Colonic mucosa (tissue), 4 donors: Measurements from ENCODE around the gene CTNNB1. TPM values are rescaled to one million over a fixed set of nuclear protein-coding genes. Genes with fewer than 3 reads are reported as not detected.

Source experiments
- DNase-seq: peaks from one replicate; pipeline ENCODE4 v3.0.0-alpha.2; 2020
- H3K27ac ChIP-seq: fragments of 200-600 bp; one replicate; pipeline ENCODE4 v1.8.0; 2021
- H3K27me3 ChIP-seq: fragments of 200-600 bp; one replicate; pipeline ENCODE4 v1.8.0; 2021
- H3K36me3 ChIP-seq: fragments of 200-600 bp; one replicate; pipeline ENCODE4 v1.8.0; 2021
- H3K4me1 ChIP-seq: fragments of 200-600 bp; one replicate; pipeline ENCODE4 v1.8.0; 2021; ENCODE audit warnings: mild to moderate bottlenecking
- H3K4me3 ChIP-seq: fragments of 200-600 bp; one replicate; pipeline ENCODE4 v1.8.0; 2021
- H3K9ac ChIP-seq, 2 donors: one replicate each; pipeline ENCODE4 v1.7.0; 2013; ENCODE audit warnings: control low read depth in 2 of 2, low read depth in 2 of 2, low read length in 2 of 2
- H3K9me3 ChIP-seq: fragments of 200-600 bp; one replicate; pipeline ENCODE4 v1.8.0; 2021
- intact Hi-C: fragments of 100-400 bp; cut with DNase I; formaldehyde crosslinking; loops from one replicate; pipeline ENCODE4 v1.14.1; 2022
- total RNA-seq, 2 donors: library from RNA; stranded (reverse); fragmentation: NEBNext Ultra II Directional in 1 of 2; extraction: Animal tissue kit (Norgen Biotek cat#: 25700) in 1 of 2; gene quantifications; one replicate each; pipeline ENCODE4 v1.2.1, GENCODE V29; 2021
- TF ChIP-seq, protein P1 (sequence below): fragments of 200-600 bp; IDR thresholded peaks from one replicate; pipeline ENCODE4 v1.8.0; 2022; ENCODE audit warnings: antibody characterized with exemption, mild to moderate bottlenecking
- donor health status: healthy.
- donor health status: DM: no; HTN: no; CAD: no.
- donor health status: DM: no; HTN: no; CAD: no.

CTNNB1 gene
- total RNA-seq, 2 donors from 2014 or later = 403 to 426 TPM

GRCh38 chr3:41202834-41203345 is 3.6 kb downstream of the CTNNB1 start:
- no peak overlapping the region for H3K27ac ChIP-seq
- TF ChIP-seq, protein P1, sequence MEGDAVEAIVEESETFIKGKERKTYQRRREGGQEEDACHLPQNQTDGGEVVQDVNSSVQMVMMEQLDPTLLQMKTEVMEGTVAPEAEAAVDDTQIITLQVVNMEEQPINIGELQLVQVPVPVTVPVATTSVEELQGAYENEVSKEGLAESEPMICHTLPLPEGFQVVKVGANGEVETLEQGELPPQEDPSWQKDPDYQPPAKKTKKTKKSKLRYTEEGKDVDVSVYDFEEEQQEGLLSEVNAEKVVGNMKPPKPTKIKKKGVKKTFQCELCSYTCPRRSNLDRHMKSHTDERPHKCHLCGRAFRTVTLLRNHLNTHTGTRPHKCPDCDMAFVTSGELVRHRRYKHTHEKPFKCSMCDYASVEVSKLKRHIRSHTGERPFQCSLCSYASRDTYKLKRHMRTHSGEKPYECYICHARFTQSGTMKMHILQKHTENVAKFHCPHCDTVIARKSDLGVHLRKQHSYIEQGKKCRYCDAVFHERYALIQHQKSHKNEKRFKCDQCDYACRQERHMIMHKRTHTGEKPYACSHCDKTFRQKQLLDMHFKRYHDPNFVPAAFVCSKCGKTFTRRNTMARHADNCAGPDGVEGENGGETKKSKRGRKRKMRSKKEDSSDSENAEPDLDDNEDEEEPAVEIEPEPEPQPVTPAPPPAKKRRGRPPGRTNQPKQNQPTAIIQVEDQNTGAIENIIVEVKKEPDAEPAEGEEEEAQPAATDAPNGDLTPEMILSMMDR = peak; percentile 19
- DNase-seq = no peak
- intact Hi-C loops = loop anchor here (10.0 kb wide), 2 partner anchors 228 to 478 kb away; no protein-coding TSS in a partner anchor
- no peak overlapping the region for H3K4me3 ChIP-seq
- no peaks in the 10 kb centered on the region for H3K27me3 ChIP-seq
- no peak overlapping the region for H3K9ac ChIP-seq
- H3K4me1 ChIP-seq = peaks cover 4% of the 10 kb centered on the region
- no peaks in the 10 kb centered on the region for H3K36me3 ChIP-seq
- H3K9me3 ChIP-seq = no peaks in the 10 kb centered on the region

DNA sequence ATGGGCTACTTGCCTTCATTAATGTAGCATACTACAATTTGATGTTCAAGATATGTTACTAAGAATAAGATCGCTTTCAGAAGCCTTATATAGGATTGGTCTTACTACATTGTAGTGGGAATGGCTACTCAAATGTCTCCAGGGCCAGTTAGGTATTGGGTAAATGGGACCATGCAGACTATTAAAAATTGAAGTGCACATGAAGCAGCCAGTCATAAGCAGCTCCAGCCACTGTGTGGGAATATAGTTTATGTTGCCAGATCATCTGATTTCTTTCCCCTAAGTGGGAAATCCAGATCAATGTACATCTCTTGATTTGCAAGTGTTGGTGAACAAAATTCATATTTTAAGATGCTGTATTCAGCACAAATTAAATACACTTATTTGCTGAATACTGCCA is 5.1 kb downstream of the CTNNB1 start:
- TF ChIP-seq, protein P1 = no peak
- intact Hi-C loops = loop anchor here (10.0 kb wide), 2 partner anchors 230 to 480 kb away; no protein-coding TSS in a partner anchor
- peaks cover 4% of the 10 kb centered on the region for H3K4me1 ChIP-seq
- no peaks in the 10 kb centered on the region for H3K36me3 ChIP-seq
- no peaks in the 10 kb centered on the region for H3K9me3 ChIP-seq
- H3K4me3 ChIP-seq = no peak overlapping the region
- H3K9ac ChIP-seq = no peak overlapping the region
- DNase-seq = no peak
- H3K27me3 ChIP-seq = no peaks in the 10 kb centered on the region
- no peak overlapping the region for H3K27ac ChIP-seq

- Histone ChIP-seq H3K4me1 (peaks cover 4% of the 10 kb centered on the region), H3K4me3 (no peak overlapping the region), H3K27ac (no peak overlapping the region), H3K36me3 (no peaks in the 10 kb centered on the region), H3K9ac (no peak overlapping the region), H3K9me3 (no peaks in the 10 kb centered on the region), H3K27me3 (no peaks in the 10 kb centered on the region)
- TF ChIP-seq, protein P1 = no peak
- DNase-seq = no peak
- intact Hi-C loops = loop anchor here (10.0 kb wide), 2 partner anchors 231 to 481 kb away; no protein-coding TSS in a partner anchor
Measured at GRCh38 chr3:41205591-41205990, 6.3 kb downstream of the CTNNB1 start.

GRCh38 chr3:41207355-41207754 is 8.1 kb downstream of the CTNNB1 start:
- Histone ChIP-seq H3K4me3 (no peak overlapping the region), H3K27ac (no peak overlapping the region), H3K27me3 (no peaks in the 10 kb centered on the region), H3K9ac (no peak overlapping the region), H3K4me1 (peaks cover 4% of the 10 kb centered on the region), H3K9me3 (no peaks in the 10 kb centered on the region), H3K36me3 (no peaks in the 10 kb centered on the region)
- intact Hi-C loops = loop anchor here (10.0 kb wide), 2 partner anchors 233 to 483 kb away; no protein-coding TSS in a partner anchor
- TF ChIP-seq, protein P1 = no peak
- DNase-seq = no peak

DNA sequence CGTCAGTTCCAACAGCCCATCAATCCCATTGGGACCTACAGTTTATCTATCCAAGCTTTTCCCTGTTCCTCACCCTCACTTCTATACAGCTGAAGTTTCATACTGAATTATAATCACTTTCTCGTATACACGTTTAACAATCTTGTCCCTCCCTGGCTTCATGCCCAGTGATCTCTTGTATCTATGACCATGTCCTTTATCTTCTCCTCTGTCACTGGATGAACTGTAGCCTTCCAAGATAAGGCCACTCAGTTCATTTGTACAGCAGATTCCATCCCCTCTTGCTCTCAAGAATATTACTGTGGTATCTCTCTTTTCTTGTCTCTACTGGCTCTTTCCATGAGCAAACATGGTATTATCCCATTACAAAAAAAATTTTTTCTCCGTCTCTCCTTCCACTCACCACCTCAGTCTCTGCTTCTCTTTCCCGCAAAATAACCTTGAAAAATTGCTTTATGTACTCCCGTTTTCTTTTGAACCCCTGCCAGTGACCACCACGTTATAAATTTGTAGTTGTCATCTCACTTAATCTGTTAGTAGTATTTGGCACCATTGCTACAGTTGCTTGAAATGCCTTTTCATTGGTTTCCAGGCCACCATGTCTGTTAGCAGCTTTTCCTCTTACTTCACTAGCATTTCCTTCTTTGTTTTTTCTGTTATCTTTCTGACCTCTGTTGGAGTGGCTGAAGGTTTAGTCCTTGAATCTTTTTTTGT is 9.4 kb downstream of the CTNNB1 start:
- DNase-seq = no peak
- Histone ChIP-seq H3K9ac (no peak overlapping the region), H3K27me3 (no peaks in the 10 kb centered on the region), H3K27ac (no peak overlapping the region), H3K4me1 (peaks cover 7% of the 10 kb centered on the region), H3K36me3 (no peaks in the 10 kb centered on the region), H3K4me3 (no peak overlapping the region), H3K9me3 (no peaks in the 10 kb centered on the region)
- TF ChIP-seq, protein P1 = no peak
- intact Hi-C loops = loop anchor here (10.0 kb wide), 2 partner anchors 234 to 484 kb away; no protein-coding TSS in a partner anchor
